Kidney epithelial cell (primary cell): ENCODE measurements around the gene PRSS38. TPM values are rescaled to one million over a fixed set of nuclear protein-coding genes. Genes with fewer than 3 reads are reported as not detected.

Experiments
- DNase-seq: peaks from one replicate; pipeline ENCODE4 v3.0.0-alpha.2; 2010; ENCODE audit warnings: low read depth
- H3K27me3 ChIP-seq: 2 replicates; pipeline ENCODE4 v1.6.0; 2011; ENCODE audit warnings: low read length; ENCODE audit not compliant: control insufficient read depth, insufficient read depth
- H3K36me3 ChIP-seq: 2 replicates; pipeline ENCODE4 v1.5.1; 2011; ENCODE audit warnings: low read length; ENCODE audit not compliant: control insufficient read depth, insufficient read depth
- H3K4me3 ChIP-seq: 2 replicates; pipeline ENCODE4 v1.5.1; 2011; ENCODE audit warnings: low read depth, mild to moderate bottlenecking, control low read depth, low read length
- CTCF ChIP-seq: IDR thresholded peaks from 2 replicates; pipeline ENCODE4 v1.5.1; 2011; ENCODE audit warnings: mild to moderate bottlenecking, moderate library complexity, low read length, control low read depth, inconsistent platforms; ENCODE audit not compliant: insufficient read depth, poor library complexity, severe bottlenecking
- total RNA-seq: library from RNA; depleted of rRNA; stranded (reverse); fragments of >200 nt; gene quantifications from 2 replicates; pipeline ENCODE4 v1.2.3, GENCODE V29; 2015

Gene PRSS38
- total RNA-seq: not detected in 2 replicates

- no peak for DNase-seq
- Histone ChIP-seq H3K27me3 (no peaks in the 10 kb centered on the region), H3K4me3 (no peak within 1 kb of the TSS), H3K36me3 (no peaks in the 10 kb centered on the region)
- TF ChIP-seq CTCF: no peak
Measured at GRCh38 chr1:227815468-227816409, at the start of gene PRSS38. PRSS38 (plus strand) TSS chr1:227815675; CDS start chr1:227815717, 42 bp downstream.

GRCh38 chr1:227766015-227766634, 49.4 kb upstream of the PRSS38 start:
- DNase-seq: no peak
- Histone ChIP-seq H3K36me3 (peaks cover 3% of the 10 kb centered on the region), H3K4me3 (no peak overlapping the region), H3K27me3 (no peaks in the 10 kb centered on the region)
- TF ChIP-seq CTCF: no peak

- Histone ChIP-seq H3K27me3 (no peaks in the 10 kb centered on the region), H3K36me3 (peaks cover 3% of the 10 kb centered on the region), H3K4me3 (no peak overlapping the region)
- no peak for DNase-seq
- TF ChIP-seq CTCF: no peak
Measured at GRCh38 chr1:227766653-227767277, 48.7 kb upstream of the PRSS38 start.

- Histone ChIP-seq H3K4me3 (no peak overlapping the region), H3K36me3 (no peaks in the 10 kb centered on the region), H3K27me3 (no peaks in the 10 kb centered on the region)
- no peak for DNase-seq
- TF ChIP-seq CTCF: no peak
Measured at GRCh38 chr1:227767401-227768124, 47.9 kb upstream of the PRSS38 start.

- no peak for TF ChIP-seq CTCF
- no peaks in the 10 kb centered on the region for H3K36me3 ChIP-seq
- no peaks in the 10 kb centered on the region for H3K27me3 ChIP-seq
- DNase-seq: no peak
- H3K4me3 ChIP-seq: no peak overlapping the region
Measured at GRCh38 chr1:227768125-227768439, 47.4 kb upstream of the PRSS38 start.
